Measurements from ENCODE around the gene MFN2. TPM values are rescaled to one million over a fixed set of nuclear protein-coding genes. Genes with fewer than 3 reads are reported as not detected.

Gene MFN2
- total RNA-seq, 1 donor from 2014 or later: 663 TPM

DNA sequence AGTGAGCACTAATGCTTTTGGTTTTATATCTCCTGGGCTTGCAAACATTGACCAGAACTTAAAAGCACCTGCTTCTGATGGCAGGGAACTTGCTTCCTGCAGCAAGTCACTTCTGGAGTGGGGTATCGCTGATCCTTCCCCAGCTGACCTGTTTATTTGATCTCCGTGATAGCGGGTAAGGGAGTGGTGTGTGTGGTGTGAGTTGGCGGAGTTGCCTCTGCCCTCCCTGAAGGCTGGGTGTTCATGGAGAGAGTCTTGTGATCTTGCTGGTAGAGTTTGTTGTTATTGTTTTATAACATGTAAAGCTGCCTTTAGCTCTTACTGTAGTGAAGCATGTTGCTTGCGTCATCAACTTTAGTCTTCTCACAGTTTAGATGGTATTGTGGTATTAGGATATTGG lies 3.9 kb downstream of the MFN2 start:
- intact Hi-C loops (cut with micrococcal nuclease): no loop called here
- Histone ChIP-seq H3K4me1 (peaks cover 96% of the 10 kb centered on the region), H3K4me3 (peak overlapping the region; percentile 91), H3K27me3 (ENCODE audit: low read depth) (no peaks in the 10 kb centered on the region), H3K27ac (replicated peaks) (peak overlapping the region; percentile 97), H3K36me3 (peaks cover 60% of the 10 kb centered on the region), H3K9me3 (replicated peaks) (no peaks in the 10 kb centered on the region)
- no peak for DNase-seq
- TF ChIP-seq, protein P1, sequence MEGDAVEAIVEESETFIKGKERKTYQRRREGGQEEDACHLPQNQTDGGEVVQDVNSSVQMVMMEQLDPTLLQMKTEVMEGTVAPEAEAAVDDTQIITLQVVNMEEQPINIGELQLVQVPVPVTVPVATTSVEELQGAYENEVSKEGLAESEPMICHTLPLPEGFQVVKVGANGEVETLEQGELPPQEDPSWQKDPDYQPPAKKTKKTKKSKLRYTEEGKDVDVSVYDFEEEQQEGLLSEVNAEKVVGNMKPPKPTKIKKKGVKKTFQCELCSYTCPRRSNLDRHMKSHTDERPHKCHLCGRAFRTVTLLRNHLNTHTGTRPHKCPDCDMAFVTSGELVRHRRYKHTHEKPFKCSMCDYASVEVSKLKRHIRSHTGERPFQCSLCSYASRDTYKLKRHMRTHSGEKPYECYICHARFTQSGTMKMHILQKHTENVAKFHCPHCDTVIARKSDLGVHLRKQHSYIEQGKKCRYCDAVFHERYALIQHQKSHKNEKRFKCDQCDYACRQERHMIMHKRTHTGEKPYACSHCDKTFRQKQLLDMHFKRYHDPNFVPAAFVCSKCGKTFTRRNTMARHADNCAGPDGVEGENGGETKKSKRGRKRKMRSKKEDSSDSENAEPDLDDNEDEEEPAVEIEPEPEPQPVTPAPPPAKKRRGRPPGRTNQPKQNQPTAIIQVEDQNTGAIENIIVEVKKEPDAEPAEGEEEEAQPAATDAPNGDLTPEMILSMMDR (IDR thresholded peaks at IDR 0.05; ENCODE audit: borderline replicate concordance): no peak

DNA sequence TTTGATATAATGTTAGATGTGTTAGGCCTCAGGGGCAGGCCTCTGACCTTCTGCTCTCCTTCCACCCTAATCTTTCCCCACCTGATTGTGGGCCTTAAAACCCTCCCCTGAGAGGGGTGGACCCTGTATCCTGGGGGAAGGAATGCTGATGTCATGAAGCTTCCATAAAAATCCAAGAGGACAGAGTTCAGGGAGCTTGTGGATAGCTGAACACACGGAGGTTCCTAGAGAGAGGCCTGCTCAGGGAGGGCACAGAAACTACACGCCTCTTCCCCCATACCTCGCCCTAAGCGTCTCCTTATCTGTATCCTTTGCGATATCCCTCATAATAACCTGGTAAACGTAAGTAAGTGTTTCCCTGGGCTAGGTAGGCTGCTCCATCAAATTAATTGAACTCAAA lies 4.3 kb downstream of the MFN2 start:
- intact Hi-C loops (cut with micrococcal nuclease): no loop called here
- Histone ChIP-seq H3K27ac (replicated peaks) (peak overlapping the region; percentile 97), H3K36me3 (peaks cover 65% of the 10 kb centered on the region), H3K27me3 (ENCODE audit: low read depth) (no peaks in the 10 kb centered on the region), H3K9me3 (replicated peaks) (no peaks in the 10 kb centered on the region), H3K4me1 (peaks cover 94% of the 10 kb centered on the region), H3K4me3 (peak overlapping the region; percentile 91)
- DNase-seq: no peak
- TF ChIP-seq, protein P1 (IDR thresholded peaks at IDR 0.05; ENCODE audit: borderline replicate concordance): no peak

DNA sequence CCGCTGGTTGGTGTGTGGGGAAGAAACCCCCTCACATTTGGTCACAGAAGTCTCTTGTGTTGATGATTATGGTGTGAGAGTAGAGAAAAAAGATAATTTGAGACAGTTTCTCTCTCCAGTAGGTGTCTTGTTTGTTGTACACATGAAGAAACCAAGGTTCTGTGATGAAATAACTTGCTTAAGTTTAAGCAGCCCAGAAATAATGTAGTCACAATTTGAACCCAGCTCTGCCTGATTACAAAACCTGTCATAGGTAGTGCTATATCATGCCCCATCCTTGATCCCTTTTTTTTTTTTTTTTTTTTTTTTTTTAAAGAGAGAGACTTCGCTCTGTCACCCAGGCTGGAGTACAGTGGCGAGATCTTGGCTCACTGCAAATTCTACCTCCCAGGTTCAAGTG lies 4.9 kb downstream of the MFN2 start:
- DNase-seq: no peak
- TF ChIP-seq, protein P1 (IDR thresholded peaks at IDR 0.05; ENCODE audit: borderline replicate concordance): no peak
- Histone ChIP-seq H3K27me3 (ENCODE audit: low read depth) (no peaks in the 10 kb centered on the region), H3K36me3 (peaks cover 71% of the 10 kb centered on the region), H3K4me1 (peaks cover 98% of the 10 kb centered on the region), H3K4me3 (peak overlapping the region; percentile 91), H3K27ac (replicated peaks) (peak overlapping the region; percentile 97), H3K9me3 (replicated peaks) (no peaks in the 10 kb centered on the region)
- intact Hi-C loops (cut with micrococcal nuclease): no loop called here

DNA sequence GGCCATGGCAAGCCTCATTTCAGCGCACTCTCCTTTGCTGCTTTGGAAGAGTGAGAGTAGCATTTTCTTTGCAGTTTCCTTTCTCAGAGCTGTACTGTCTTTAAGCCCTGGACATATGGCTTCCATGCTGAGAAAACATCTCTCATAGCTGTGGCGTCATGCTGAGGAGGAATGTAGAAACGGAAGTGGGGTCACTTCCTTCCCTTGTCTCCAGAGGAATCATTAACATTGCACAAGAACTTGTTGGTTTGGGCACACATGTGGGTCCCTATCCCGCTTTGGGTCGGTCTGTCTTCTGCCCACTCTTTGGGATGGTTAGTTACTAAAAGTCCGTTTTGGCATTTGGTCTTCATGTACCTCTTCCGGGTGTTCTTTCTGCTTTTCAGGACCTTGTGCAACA lies 5.6 kb downstream of the MFN2 start:
- peaks cover 94% of the 10 kb centered on the region for H3K4me1 ChIP-seq
- intact Hi-C loops (cut with micrococcal nuclease): no loop called here

DNA sequence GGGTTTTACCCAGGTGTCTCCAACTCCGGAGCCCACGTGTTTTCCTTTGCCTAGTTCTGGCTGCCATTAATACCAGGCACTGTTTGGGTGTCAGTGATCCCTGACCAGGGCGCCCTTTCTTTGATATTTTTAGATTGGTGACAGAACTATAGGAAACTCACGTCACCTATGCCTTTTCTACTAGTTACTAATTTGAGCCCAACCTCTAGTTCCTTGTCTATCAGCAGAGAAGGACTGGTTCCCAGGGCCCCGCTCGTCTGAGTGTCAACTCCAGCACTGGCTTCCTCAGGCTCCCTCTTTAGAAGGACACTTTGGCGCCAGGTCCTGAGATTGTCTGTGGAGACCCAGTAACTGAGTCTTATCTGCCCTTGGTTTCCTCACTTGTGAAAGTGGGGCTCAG lies 9.4 kb downstream of the MFN2 start:
- no peaks in the 10 kb centered on the region for H3K27me3 ChIP-seq (ENCODE audit: low read depth)
- peak overlapping the region; percentile 97 for H3K27ac ChIP-seq (replicated peaks)
- TF ChIP-seq, protein P1 (IDR thresholded peaks at IDR 0.05; ENCODE audit: borderline replicate concordance): no peak
- intact Hi-C loops (cut with micrococcal nuclease): no loop called here
- H3K36me3 ChIP-seq: peaks cover 86% of the 10 kb centered on the region
- DNase-seq: peak; percentile 36
- no peak overlapping the region for H3K4me3 ChIP-seq
- no peaks in the 10 kb centered on the region for H3K9me3 ChIP-seq (replicated peaks)
- peaks cover 86% of the 10 kb centered on the region for H3K4me1 ChIP-seq

More for the DNA sequence above, 5.6 kb downstream of the MFN2 start:
- H3K27ac ChIP-seq (replicated peaks): peak overlapping the region; percentile 97
- H3K9me3 ChIP-seq (replicated peaks): no peaks in the 10 kb centered on the region
- no peaks in the 10 kb centered on the region for H3K27me3 ChIP-seq (ENCODE audit: low read depth)
- H3K36me3 ChIP-seq: peaks cover 77% of the 10 kb centered on the region
- TF ChIP-seq, protein P1 (IDR thresholded peaks at IDR 0.05; ENCODE audit: borderline replicate concordance): no peak
- no peak for DNase-seq
- H3K4me3 ChIP-seq: peak overlapping the region; percentile 91
